HL-60 (cell line): ENCODE data around the gene EID3.
A peak's percentile ranks its signal among the peaks of the same experiment; 100 is the strongest.
"Not testable (repeated sequence)": the region's sequence is repeated elsewhere in the genome, so short reads cannot be mapped to it uniquely, and the experiment has no call there.

Experiments
- DNase-seq, 2 experiments: peaks; one replicate each; pipeline ENCODE4 v3.0.0-alpha.2; 2010 to 2020; ENCODE audit warnings: low read depth in 1 of 2, low spot score in 1 of 2
- H3K27ac ChIP-seq: fragments of 250-450 bp; sonication (Bioruptor Pico); replicated peaks from 2 replicates; pipeline ENCODE4 v1.5.1; 2020; ENCODE audit warnings: mild to moderate bottlenecking, moderate library complexity
- H3K27me3 ChIP-seq: fragments of 250-450 bp; sonication (Bioruptor Pico); 2 replicates; pipeline ENCODE4 v1.5.1; 2021; ENCODE audit warnings: mild to moderate bottlenecking, moderate library complexity; ENCODE audit not compliant: insufficient read depth, poor library complexity, severe bottlenecking
- H3K4me3 ChIP-seq: replicated peaks from 2 replicates; pipeline ENCODE4 v1.5.1; 2011; ENCODE audit warnings: mild to moderate bottlenecking, control low read depth, low read length; ENCODE audit not compliant: insufficient read depth
- CTCF ChIP-seq: IDR thresholded peaks from one replicate; pipeline ENCODE4 v1.5.1; 2011; ENCODE audit warnings: low read length, control low read depth, inconsistent platforms; ENCODE audit not compliant: insufficient read depth
- GABPA ChIP-seq: IDR thresholded peaks from 2 replicates; pipeline ENCODE4 v1.6.1; 2012; ENCODE audit warnings: low read depth
- POLR2AphosphoS5 ChIP-seq: IDR thresholded peaks from 2 replicates; pipeline ENCODE4 v1.6.1; 2012; ENCODE audit warnings: low read depth
- REST ChIP-seq: IDR thresholded peaks from 2 replicates; pipeline ENCODE4 v1.6.1; 2012; ENCODE audit warnings: low read depth; ENCODE audit not compliant: insufficient replicate concordance
- SPI1 ChIP-seq: IDR thresholded peaks from 2 replicates; pipeline ENCODE4 v1.6.1; 2012; ENCODE audit warnings: low read depth, mild to moderate bottlenecking, borderline replicate concordance

EID3 gene

GRCh38 chr12:104263026-104263425, 40.5 kb upstream of the EID3 start:
- Histone ChIP-seq H3K4me3 (no peak overlapping the region), H3K27ac (peak overlapping the region; percentile 74), H3K27me3 (no peaks in the 10 kb centered on the region)
- TF ChIP-seq CTCF = no peak
- no peak for TF ChIP-seq REST
- no peak for TF ChIP-seq POLR2AphosphoS5
- TF ChIP-seq SPI1 = no peak
- TF ChIP-seq GABPA = no peak
- DNase-seq = no peak

- DNase-seq = peak in 1 of 2 experiments; percentile 62
- Histone ChIP-seq H3K27ac (peak overlapping the region; percentile 74), H3K4me3 (no peak overlapping the region), H3K27me3 (no peaks in the 10 kb centered on the region)
- TF ChIP-seq SPI1 = peak; percentile 47; the same call in 1 of the 2 replicates
- no peak for TF ChIP-seq GABPA
- TF ChIP-seq POLR2AphosphoS5 = peak; percentile 62; the same call in 1 of the 2 replicates
These were observed 39.8 kb upstream of the EID3 start for GRCh38 chr12:104263580-104264358.

GRCh38 chr12:104265436-104265835, 38.1 kb upstream of the EID3 start:
- DNase-seq = not testable (repeated sequence)

GRCh38 chr12:104272938-104273337, 30.6 kb upstream of the EID3 start:
- H3K27me3 ChIP-seq = no peaks in the 10 kb centered on the region
- TF ChIP-seq CTCF (no peak), REST (no peak), GABPA (no peak), SPI1 (no peak), POLR2AphosphoS5 (no peak)
- H3K4me3 ChIP-seq = no peak overlapping the region
- no peak overlapping the region for H3K27ac ChIP-seq
- no peak for DNase-seq

More at GRCh38 chr12:104265436-104265835, 38.1 kb upstream of the EID3 start:
- not testable (repeated sequence) for H3K27ac ChIP-seq, H3K4me3 ChIP-seq, H3K27me3 ChIP-seq

- H3K4me3 ChIP-seq = no peak overlapping the region
- peak in 1 of 2 experiments; percentile 7 for DNase-seq
- no peak overlapping the region for H3K27ac ChIP-seq
- TF ChIP-seq SPI1 (peak; percentile 35; the same call in 1 of the 2 replicates), CTCF (no peak)
- no peaks in the 10 kb centered on the region for H3K27me3 ChIP-seq
These were observed 30.0 kb upstream of the EID3 start for GRCh38 chr12:104273503-104273902.
